IPS DF 6.9 (cell line): ENCODE data around the gene ZBTB48.

Experiments used
- DNase-seq: peaks from one replicate; pipeline ENCODE4 v3.0.0-alpha.2; 2013; ENCODE audit warnings: low read depth, low spot score
- H3K27ac ChIP-seq: one replicate; pipeline ENCODE4 v1.5.1; 2013; ENCODE audit warnings: low read length, control low read depth
- H3K27me3 ChIP-seq: 2 replicates; pipeline ENCODE4 v1.6.1; 2013; ENCODE audit warnings: mild to moderate bottlenecking, low read length; ENCODE audit not compliant: control insufficient read depth, insufficient read depth
- H3K36me3 ChIP-seq: 2 replicates; pipeline ENCODE4 v1.6.1; 2013; ENCODE audit warnings: low read length; ENCODE audit not compliant: control insufficient read depth, insufficient read depth
- H3K4me1 ChIP-seq: 2 replicates; pipeline ENCODE4 v1.6.1; 2013; ENCODE audit warnings: low read length; ENCODE audit not compliant: control insufficient read depth, insufficient read depth
- H3K4me3 ChIP-seq: 2 replicates; pipeline ENCODE4 v1.5.1; 2013; ENCODE audit warnings: mild to moderate bottlenecking, low read length
- H3K9me3 ChIP-seq: 2 replicates; pipeline ENCODE4 v1.6.1; 2013; ENCODE audit warnings: low read length, inconsistent platforms; ENCODE audit not compliant: control insufficient read depth, insufficient read depth
- WGBS: extraction: QIAGEN DNeasy Blood & Tissue Kit; methylation state at CpG from one replicate; pipeline ENCODE4 v1.1.7; 2013; ENCODE audit warnings: mixed read lengths, missing lambda C conversion rate; ENCODE audit not compliant: insufficient read length, insufficient coverage; 5-methylcytosine and 5-hydroxymethylcytosine counted together

The ZBTB48 gene

GRCh38 chr1:6601049-6601922, 21.5 kb downstream of the ZBTB48 start:
- no peaks in the 10 kb centered on the region for H3K4me1 ChIP-seq
- no peak for DNase-seq
- no CpG with 5 or more reads among the region's 40 CpGs for WGBS

GRCh38 chr1:6601923-6602668, 22.3 kb downstream of the ZBTB48 start:
- Histone ChIP-seq H3K27me3 (no peaks in the 10 kb centered on the region), H3K36me3 (peaks cover 15% of the 10 kb centered on the region), H3K27ac (no peak overlapping the region), H3K9me3 (no peaks in the 10 kb centered on the region), H3K4me3 (peak overlapping the region; percentile 75), H3K4me1 (no peaks in the 10 kb centered on the region)
- WGBS = no CpG with 5 or more reads among the region's 103 CpGs
- no peak for DNase-seq

More at GRCh38 chr1:6601049-6601922, 21.5 kb downstream of the ZBTB48 start:
- Histone ChIP-seq H3K36me3 (peaks cover 18% of the 10 kb centered on the region), H3K9me3 (no peaks in the 10 kb centered on the region), H3K27me3 (no peaks in the 10 kb centered on the region), H3K4me3 (peak overlapping the region; percentile 75), H3K27ac (no peak overlapping the region)

- Histone ChIP-seq H3K27me3 (no peaks in the 10 kb centered on the region), H3K27ac (no peak within 1 kb of the TSS), H3K9me3 (no peaks in the 10 kb centered on the region), H3K4me3 (peak within 1 kb of the TSS; percentile 75), H3K4me1 (no peaks in the 10 kb centered on the region), H3K36me3 (peaks cover 10% of the 10 kb centered on the region)
- no peak for DNase-seq
- WGBS = no CpG with 5 or more reads among the region's 84 CpGs
These were observed 23.0 kb downstream of the ZBTB48 start, which contains the start of gene KLHL21 for GRCh38 chr1:6602669-6603237. Gene KLHL21 (minus strand): TSS chr1:6602869. CDS start chr1:6602817, 52 bp downstream.

GRCh38 chr1:6603238-6603914, 23.6 kb downstream of the ZBTB48 start:
- Histone ChIP-seq H3K4me1 (no peaks in the 10 kb centered on the region), H3K27me3 (no peaks in the 10 kb centered on the region), H3K36me3 (peaks cover 6% of the 10 kb centered on the region), H3K4me3 (peak overlapping the region; percentile 75; the same call in 1 of the 2 replicates), H3K9me3 (no peaks in the 10 kb centered on the region), H3K27ac (no peak overlapping the region)
- WGBS = no CpG with 5 or more reads among the region's 36 CpGs
- no peak for DNase-seq

- DNase-seq = no peak
- Histone ChIP-seq H3K4me1 (no peaks in the 10 kb centered on the region), H3K27ac (no peak overlapping the region), H3K9me3 (no peaks in the 10 kb centered on the region), H3K27me3 (no peaks in the 10 kb centered on the region), H3K36me3 (peaks cover 3% of the 10 kb centered on the region), H3K4me3 (peak overlapping the region; percentile 75; the same call in 1 of the 2 replicates)
- WGBS = no CpG with 5 or more reads among the region's 19 CpGs
These were observed 24.2 kb downstream of the ZBTB48 start for GRCh38 chr1:6603915-6604558.

- Histone ChIP-seq H3K27ac (no peak overlapping the region), H3K27me3 (no peaks in the 10 kb centered on the region), H3K9me3 (no peaks in the 10 kb centered on the region), H3K36me3 (peaks cover 5% of the 10 kb centered on the region), H3K4me3 (peak overlapping the region; percentile 63; the same call in 1 of the 2 replicates), H3K4me1 (0 out of 2 replicates have a peak, but pooled peaks cover 2% of the 10 kb centered on the region)
- no peak for DNase-seq
- no CpG with 5 or more reads among the region's 67 CpGs for WGBS
These were observed 33.0 kb downstream of the ZBTB48 start for GRCh38 chr1:6612641-6613360.

- peaks cover 8% of the 10 kb centered on the region for H3K36me3 ChIP-seq
- H3K4me1 ChIP-seq = 0 out of 2 replicates have a peak, but pooled peaks cover 2% of the 10 kb centered on the region
- H3K4me3 ChIP-seq = peak within 1 kb of the TSS; percentile 96
- no peaks in the 10 kb centered on the region for H3K9me3 ChIP-seq
- H3K27ac ChIP-seq = no peak within 1 kb of the TSS
- DNase-seq = peak; percentile 94
- no CpG with 5 or more reads among the region's 84 CpGs for WGBS
- H3K27me3 ChIP-seq = no peaks in the 10 kb centered on the region
These were observed 33.7 kb downstream of the ZBTB48 start, which contains the start of gene PHF13 for GRCh38 chr1:6613361-6614018. Gene PHF13 (plus strand): TSS chr1:6613731. CDS start chr1:6614067, 336 bp downstream.

- Histone ChIP-seq H3K27ac (no peak overlapping the region), H3K36me3 (peaks cover 8% of the 10 kb centered on the region), H3K4me1 (0 out of 2 replicates have a peak, but pooled peaks cover 2% of the 10 kb centered on the region), H3K9me3 (no peaks in the 10 kb centered on the region), H3K4me3 (peak overlapping the region; percentile 96), H3K27me3 (no peaks in the 10 kb centered on the region)
- WGBS = no CpG with 5 or more reads among the region's 117 CpGs
- DNase-seq = no peak
These were observed 34.5 kb downstream of the ZBTB48 start for GRCh38 chr1:6614019-6614928.
